HG03432 (cell line): ENCODE data around the gene TICAM2.
A peak's percentile ranks its signal among the peaks of the same experiment; 100 is the strongest.

Experiments used
- ATAC-seq: cut with Tn5 transposase; IDR thresholded peaks from one replicate; pipeline ENCODE4 v1.9.1; 2021; ENCODE audit warnings: mild to moderate bottlenecking, moderate library complexity; ENCODE audit not compliant: unreplicated experiment

The TICAM2 gene

GRCh38 chr5:115611873-115612272, 9.6 kb upstream of the TICAM2 start:
- ATAC-seq: no peak

DNA sequence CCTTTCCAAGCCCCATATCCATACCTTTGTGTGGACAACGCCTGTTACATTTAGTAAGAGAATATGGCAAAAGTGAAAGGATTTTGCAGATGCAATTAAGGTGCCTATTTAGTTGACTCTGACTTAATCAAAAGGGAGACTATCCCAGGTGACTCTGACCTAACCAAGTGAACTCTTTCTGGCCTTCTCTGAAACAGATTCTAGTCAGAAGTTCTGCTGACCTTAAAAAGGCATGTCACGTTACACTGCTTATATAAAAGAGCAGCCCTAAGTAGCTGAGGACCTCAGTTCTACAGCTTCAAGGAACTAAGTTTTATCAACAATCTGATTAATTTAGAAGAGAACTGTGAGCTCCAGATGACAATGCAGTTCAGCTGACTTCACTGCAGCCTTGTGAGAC, 5.7 kb upstream of the TICAM2 start:
- ATAC-seq: no peak

- ATAC-seq: no peak
These were observed 3.2 kb upstream of the TICAM2 start for GRCh38 chr5:115605436-115605835.

GRCh38 chr5:115602591-115603125, 379 bp upstream of the TICAM2 start:
- peak; percentile 6 for ATAC-seq

DNA sequence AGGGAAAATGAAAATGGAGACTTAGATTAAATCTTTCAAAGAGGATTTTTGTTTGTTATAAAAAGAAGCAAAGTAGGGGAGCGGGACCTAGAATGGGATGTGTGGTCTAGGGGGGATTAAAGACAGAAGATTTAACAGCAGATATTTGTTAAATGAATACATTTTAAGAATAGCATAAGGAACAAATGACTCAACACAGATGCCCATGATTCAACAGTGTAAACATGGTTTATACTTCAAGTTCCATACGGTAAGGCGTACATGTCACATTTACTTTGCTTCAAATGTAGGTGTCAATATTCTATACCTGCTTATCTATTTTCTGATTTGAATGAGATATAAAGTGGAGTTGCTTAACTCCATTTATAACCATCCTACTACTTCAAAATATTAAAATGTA, 1.5 kb downstream of the TICAM2 start:
- no peak for ATAC-seq

DNA sequence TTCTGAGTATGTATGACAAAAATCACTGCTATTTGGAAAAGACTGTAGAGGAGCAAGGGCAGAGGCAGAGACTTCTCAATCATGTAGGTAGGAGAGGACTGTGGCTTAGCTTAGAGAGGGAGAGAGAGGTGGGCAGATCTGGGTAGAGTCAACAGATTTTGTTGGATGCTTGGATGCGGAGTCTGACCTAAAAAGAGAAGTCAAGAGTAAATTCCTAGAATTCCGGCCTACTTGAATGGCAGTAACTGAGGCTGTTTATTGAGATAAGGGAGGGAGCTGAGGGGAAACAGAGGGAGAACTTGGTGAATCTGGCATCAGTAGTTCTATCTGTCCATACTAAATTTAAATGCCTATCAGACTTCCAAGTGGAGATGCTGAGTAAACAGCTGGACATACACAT, 2.4 kb downstream of the TICAM2 start:
- ATAC-seq: no peak

- peak; percentile 40 for ATAC-seq
These were observed 2.8 kb downstream of the TICAM2 start for GRCh38 chr5:115599502-115599901.

GRCh38 chr5:115594128-115595047, 7.9 kb downstream of the TICAM2 start:
- ATAC-seq: no peak

DNA sequence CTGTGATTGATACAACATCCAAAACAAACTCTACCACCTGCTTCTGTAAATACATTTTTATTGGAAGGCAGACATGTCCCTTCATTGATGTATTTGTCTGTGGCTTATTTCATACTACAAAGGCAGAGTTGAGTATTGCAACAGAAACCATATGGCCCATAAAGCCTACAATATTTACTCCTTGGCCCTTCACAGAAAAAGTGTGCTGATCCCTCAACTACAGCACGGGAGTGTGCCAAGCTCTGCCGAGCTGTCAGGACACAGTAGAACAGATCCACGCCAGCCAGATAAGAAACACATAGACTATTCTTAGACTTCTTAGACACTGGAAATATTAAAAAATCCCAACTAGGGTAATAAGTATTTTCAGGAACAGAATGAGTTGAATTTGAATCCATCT, 13.2 kb downstream of the TICAM2 start:
- ATAC-seq: no peak

GRCh38 chr5:115588640-115589039, 13.6 kb downstream of the TICAM2 start:
- ATAC-seq: no peak

- ATAC-seq: peak; percentile 41
These were observed 15.6 kb downstream of the TICAM2 start for GRCh38 chr5:115586525-115587146.

DNA sequence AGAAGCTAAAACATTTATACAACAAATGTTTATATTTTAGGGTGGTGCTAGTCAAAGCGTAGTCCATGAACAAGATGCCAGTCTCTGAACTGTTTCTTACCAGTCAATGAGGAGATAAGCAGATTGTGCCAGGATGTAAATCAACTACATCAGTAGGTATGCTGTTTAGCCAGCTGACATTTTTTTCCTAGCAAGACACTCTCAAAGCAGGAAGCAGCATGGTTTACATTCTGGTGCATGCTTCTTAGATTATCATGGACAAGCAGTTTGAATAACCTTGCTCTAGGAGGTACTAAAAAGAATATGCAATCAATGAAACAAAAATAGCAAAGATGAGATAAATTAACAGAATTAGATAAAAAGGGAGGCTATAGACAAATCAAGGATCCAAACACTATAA, 17.0 kb downstream of the TICAM2 start:
- no peak for ATAC-seq

DNA sequence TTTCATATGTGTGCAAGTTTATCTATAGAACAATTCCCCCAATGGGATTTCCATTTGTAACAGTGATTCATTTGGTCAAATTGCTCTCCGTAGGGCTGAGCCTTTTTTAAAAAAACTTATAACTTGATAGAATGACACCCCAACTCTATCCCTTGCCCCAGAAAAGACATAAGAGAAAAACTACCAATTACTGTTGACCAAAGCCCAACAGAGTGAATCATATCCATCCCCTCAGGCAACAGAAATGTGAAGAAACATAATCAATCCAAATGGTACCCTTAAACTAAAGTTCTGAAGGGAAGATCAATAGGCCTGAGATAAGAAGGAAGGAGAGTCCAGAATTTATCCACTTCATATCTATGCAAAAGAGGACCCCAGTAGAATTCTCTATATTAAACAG, 17.8 kb downstream of the TICAM2 start:
- ATAC-seq: no peak

- ATAC-seq: no peak
These were observed 18.8 kb downstream of the TICAM2 start for GRCh38 chr5:115583474-115583873.

GRCh38 chr5:115580941-115581340, 21.3 kb downstream of the TICAM2 start:
- no peak for ATAC-seq

DNA sequence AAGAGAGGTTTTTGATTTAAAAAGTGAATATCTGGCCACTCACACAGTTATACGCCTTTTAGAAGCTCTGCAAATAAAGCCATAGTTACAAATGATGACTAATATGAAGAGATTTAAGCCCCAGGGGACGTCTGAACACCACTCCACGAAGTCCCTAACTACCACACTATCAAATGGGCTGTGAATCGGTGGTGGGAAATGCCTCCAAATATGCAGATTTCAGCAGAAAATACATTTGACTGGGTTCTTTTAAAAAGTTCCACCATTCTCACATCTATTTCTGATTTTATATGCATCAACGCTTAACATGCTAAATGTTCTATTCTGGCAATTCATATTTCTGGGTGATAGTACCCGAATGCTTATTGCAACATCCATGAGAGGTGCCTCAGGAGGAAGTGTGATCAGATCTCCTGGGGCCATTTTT, 22.5 kb downstream of the TICAM2 start:
- ATAC-seq: peak; percentile 67

DNA sequence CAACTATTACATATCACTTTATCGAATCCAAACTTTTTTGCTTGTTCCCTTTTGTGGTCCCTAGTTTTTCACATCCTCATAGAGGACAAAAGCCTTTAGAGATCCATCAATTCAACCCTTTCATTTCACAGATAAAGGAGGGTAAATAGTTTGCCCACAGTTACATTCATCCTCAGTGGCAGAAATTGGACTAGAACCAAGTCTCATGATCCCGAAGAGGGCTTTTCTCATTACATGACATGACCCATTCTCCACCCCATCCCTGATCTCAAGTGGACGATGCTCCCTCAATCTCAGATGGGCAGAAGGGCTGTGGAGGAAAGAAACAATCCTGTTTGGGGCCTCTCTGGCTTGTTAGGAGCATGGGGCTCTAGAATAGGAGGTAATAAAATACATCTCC, 23.1 kb downstream of the TICAM2 start:
- no peak for ATAC-seq

DNA sequence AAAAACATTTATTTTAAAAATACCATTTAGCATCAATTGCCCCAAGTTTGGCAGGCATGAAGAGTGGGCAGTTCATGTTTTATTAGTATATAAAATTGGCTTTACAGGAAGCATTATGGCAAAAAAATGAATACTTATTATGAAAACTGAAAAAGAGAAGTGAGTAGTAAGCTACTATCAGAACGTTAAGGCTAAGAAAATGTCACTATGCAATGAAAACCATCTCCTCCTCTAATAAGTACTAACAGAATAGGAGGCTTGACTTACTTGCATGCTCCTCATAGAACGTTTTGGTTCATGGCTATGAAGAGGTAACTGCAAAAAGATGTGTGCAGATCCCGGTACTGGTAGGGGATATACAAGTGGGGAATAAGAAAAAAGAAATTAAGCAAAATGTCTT, 23.6 kb downstream of the TICAM2 start:
- ATAC-seq: peak; percentile 62

GRCh38 chr5:115577741-115578140, 24.5 kb downstream of the TICAM2 start:
- peak; percentile 20 for ATAC-seq

GRCh38 chr5:115577329-115577728, 24.9 kb downstream of the TICAM2 start:
- ATAC-seq: no peak

GRCh38 chr5:115575167-115576070, 26.9 kb downstream of the TICAM2 start:
- ATAC-seq: no peak
